Fibroblast of skin of right biceps (primary cell): ENCODE results near the gene REM2.
A peak's percentile ranks its signal among the peaks of the same experiment; 100 is the strongest.
"Not testable (repeated sequence)": the region's sequence is repeated elsewhere in the genome, so short reads cannot be mapped to it uniquely, and the experiment has no call there.

Source experiments
- DNase-seq: peaks from one replicate; pipeline ENCODE4 v3.0.0-alpha.2; 2013

Gene REM2

DNA sequence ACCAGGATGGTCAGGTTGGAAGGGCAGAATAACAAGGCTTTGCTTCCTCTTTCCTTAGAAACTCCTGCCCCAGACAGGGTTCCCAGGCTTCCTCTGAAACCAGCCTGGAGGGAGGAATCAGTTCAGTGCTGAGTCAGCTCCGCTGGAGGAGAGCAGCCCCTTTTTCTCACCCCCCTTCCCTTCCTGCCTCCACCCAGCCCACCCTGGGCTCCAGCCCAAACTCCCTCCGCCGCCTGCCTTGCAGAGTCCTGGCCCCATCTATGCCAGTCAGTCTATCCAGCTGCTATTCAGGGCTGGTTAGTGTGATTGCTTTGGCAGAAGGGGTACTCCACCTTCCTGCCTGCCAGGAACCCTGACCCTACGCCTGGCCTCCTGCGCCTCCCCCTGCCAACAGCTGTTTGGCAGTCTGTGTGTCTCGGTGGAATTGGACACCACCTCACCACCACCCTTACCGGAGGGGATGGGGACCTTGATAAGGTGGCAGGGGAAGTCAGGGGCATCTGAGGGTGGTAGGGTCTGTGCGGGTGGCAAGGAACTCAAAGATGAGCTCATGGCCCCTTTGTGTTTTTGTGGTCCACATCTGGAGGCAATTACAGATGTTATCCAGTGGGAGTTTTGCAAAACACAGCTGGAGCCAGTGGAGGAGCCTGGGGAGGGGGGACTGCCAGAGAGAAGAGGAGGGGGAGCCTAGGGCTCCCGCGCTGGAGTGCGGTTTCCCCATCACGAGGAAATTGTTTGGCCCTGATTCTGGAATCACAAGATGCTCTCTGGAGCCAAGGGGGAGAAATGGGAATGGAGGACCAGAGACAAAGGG lies 34.5 kb upstream of the REM2 start:
- peak; percentile 91 for DNase-seq

- DNase-seq: no peak
Observed at GRCh38 chr14:22849212-22849819, 33.7 kb upstream of the REM2 start.

- DNase-seq: peak; percentile 90
Observed at GRCh38 chr14:22850944-22851764, 31.9 kb upstream of the REM2 start.

DNA sequence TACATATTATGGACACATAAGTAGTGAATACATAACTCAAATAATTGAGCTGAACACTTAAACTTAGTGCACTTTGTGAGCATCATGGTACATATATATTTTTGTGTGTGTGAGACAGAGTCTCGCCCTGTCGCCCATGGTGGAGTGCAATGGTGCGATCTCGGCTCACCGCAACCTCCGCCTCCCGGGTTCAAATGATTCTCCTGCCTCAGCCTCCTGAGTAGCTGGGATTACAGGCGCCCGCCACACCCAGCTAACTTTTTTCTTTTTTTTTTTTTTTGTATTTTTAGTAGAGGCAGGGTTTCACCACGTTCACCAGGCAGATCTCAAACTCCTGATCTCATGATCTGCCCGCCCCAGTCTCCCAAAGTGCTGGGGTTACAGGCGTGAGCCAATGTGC lies 30.8 kb upstream of the REM2 start:
- DNase-seq: not testable (repeated sequence)

- no peak for DNase-seq
Observed at GRCh38 chr14:22852599-22852939, 30.5 kb upstream of the REM2 start.

- peak; percentile 82 for DNase-seq
Observed at GRCh38 chr14:22852940-22853767, 29.9 kb upstream of the REM2 start.

DNA sequence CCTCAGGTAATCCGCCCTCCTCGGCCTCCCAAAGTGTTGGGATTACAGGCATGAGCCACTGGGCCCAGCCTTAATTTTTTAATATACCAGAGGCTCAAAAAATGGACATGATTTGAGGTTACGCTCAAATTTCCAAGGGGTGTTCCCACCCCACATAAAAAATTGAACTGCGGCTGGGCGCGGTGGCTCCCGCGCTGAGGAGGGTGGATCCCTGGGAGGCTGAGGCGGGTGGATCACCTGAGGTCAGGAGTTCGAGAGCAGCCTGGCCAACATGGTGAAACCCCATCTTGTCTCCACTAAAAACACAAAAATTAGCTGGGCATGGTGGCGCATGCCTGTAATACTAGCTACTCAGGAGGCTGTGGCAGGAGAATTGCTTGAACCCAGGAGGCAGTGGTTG lies 28.7 kb upstream of the REM2 start:
- not testable (repeated sequence) for DNase-seq

DNA sequence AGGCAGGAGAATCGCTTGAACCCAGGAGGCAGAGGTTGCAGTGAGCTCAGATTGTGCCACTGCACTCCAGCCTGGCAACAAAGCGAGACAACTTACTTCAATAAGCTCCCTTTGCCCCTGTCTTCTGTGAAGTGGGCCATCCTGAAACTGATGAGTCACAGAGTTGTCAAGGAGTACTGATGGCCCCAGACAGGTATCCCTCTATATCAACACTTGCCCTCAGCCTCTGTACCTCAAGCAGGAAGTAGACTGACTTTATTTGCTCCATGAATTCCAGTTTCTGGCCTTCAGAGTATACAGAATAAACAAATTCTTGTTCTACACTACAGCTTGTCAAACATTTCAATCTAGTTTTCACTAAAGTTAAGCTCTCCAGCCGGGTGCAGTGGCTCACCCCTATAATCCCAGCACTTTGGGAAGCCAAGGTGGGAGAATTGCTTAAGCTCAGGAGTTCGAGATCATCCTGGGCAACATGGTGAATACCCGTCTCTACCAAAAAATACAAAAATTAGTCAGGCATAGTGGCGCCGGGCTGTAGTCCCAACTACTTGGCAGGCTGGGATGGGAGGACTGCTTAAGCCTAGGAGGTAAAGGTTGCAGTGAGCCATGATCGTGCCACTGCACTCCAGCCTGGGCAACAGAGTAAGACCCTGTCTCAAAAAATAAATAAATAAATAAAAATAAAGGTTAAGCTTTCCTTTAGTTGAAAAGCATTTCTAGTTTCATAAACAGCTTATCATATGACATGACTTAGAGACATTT lies 27.9 kb upstream of the REM2 start:
- no peak for DNase-seq

- DNase-seq: no peak
Observed at GRCh38 chr14:22856428-22856827, 26.6 kb upstream of the REM2 start.

GRCh38 chr14:22860377-22860776 lies 22.6 kb upstream of the REM2 start:
- not testable (repeated sequence) for DNase-seq

DNA sequence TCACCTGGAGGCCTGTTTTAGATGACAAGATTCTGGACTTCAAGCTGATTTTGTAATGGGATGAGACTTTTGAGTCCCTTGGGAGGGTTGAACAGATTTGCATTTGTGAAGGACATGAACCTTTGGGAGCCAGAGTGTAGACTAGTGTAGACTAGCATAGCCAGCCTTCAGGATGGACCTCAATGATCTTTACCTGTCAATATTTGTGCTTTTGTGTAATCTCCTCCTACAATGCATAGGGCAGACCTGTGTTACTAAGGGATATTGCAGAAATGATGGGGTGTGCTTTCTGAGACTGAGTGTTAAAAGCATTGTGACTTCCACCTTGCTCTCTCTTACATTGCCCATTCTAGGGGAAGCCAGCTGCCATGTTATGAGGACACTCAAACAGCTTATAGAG lies 21.4 kb upstream of the REM2 start:
- DNase-seq: no peak

DNA sequence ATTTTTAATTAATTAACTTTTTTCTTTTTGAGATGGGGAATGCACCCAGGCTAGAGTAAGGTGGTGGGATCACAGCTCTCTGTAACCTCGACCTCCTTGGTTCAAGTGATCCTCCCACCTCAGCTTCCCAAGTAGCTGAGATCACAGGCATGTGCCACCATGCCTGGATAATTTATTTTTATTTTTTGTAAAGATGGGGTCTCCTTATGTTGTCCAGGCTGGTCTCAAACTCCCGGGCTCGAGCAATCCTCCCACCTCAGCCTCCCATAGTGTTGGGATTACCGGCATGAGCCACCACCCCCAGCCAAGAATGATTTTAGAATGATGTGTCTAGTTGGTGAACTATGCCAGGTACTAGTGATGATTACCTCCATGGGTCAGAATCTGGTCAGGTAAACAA lies 18.0 kb upstream of the REM2 start:
- DNase-seq: no peak

DNA sequence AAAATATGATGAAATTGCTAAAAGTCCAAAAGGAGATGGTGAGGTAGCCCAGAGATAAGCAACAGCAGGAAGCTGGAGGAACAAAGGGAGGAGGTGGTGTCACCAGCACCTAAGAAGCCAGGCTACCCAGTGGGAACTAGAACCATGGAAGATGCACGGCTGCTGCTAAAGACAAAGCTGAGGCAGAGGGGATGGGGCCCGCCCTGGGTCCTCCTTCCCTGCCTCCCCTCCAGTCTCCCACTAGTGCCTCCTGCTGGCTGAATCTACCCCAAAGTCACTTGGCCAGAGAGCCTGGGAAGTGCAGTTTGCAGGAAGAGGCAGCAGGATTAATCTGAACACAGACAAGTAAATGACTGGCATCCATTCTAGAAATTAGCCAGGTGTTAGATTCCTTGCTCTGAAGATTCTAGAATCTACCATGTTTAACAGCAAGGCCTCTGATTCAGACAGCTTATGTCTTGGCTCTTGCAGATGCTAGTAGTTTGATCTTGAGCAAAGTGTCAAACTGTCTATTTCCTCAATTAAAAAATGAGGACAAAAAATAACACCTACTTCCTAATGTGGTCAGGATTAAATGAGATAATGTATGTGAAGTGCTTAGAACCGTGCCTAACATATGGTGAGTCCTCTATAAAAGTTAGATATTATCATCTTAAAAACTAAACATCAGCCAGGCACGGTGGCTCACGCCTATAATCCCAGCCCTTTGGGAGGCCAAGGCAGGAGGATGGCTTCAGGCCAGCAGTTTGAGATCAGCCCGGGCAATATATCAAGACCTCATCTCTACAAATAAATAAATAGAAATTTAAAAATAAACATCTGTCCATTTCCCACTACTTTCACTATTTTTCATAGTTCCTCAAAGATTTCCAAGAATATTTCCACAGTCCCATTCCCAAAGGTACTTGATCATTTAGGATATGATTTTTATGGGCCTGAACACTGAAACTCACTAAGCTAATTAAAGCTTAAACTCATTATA lies 17.3 kb upstream of the REM2 start:
- DNase-seq: no peak

- no peak for DNase-seq
Observed at GRCh38 chr14:22866874-22867273, 16.1 kb upstream of the REM2 start.

DNA sequence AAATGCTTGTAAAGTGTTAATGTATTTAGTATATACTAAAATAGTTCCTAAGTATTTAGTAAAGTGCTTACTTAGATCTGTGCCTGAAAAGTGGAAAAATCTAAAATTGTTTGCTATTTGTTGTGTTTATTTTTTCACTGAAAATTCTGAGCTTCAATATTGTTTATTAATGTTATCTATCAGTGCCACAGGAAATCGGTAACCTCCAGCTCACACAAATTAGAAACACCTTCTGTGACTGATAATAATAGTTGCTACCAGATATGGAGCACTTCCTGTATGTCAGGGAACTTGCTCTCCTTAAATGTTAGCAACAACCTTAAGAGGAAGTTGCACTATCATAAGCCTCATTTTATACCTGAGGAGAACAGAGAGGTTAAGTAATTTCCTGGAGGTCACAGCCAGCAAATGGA lies 12.2 kb upstream of the REM2 start:
- no peak for DNase-seq

DNA sequence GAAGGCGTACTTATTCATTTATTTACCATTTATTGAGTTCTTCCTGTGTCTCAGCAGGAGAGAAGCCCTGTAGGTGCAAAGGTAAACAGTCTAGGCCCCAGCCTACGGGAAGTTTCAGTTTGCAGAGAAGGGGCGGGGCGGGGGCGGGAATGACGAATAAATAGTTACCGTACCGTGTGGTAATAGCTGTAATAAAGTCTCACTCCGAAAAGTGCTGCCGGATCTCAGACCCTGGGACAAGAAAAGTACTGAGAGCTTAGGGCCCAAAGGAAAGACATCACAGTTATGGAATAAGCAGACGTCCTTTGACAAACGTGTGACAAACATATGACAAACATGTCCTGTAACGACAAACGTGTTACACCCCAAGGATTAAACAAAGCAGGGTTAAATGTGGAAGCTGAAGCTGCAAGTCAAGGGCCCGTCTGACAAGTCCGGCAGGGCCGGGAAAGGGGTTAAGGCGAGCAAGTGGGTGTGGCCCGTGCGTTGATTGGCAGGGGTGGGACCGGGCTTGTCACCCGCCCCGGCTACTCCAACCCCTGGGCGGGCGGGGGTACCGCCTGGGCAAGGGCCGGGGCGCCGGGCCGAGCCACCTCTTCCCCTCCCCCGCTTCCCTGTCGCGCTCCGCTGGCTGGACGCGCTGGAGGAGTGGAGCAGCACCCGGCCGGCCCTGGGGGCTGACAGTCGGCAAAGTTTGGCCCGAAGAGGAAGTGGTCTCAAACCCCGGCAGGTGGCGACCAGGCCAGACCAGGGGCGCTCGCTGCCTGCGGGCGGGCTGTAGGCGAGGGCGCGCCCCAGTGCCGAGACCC lies 11.6 kb upstream of the REM2 start, which contains the start of gene LRP10:
LRP10 (plus strand) TSS at position 517 of the 809 bp plus-strand sequence. CDS start 564 bp downstream, outside the sequence.
- DNase-seq: peak; percentile 75

GRCh38 chr14:22872033-22872832 lies 10.8 kb upstream of the REM2 start:
- peak; percentile 81 for DNase-seq

GRCh38 chr14:22872833-22873520 lies 10.0 kb upstream of the REM2 start:
- no peak for DNase-seq
